Retinal pigment epithelial cell (primary cell): ENCODE measurements around the gene NHS.

Experiments
- DNase-seq: peaks from one replicate; pipeline ENCODE4 v3.0.0-alpha.2; 2010; ENCODE audit warnings: low read depth
- H3K4me3 ChIP-seq: 2 replicates; pipeline ENCODE4 v1.5.1; 2011; ENCODE audit warnings: mild to moderate bottlenecking, low read length, control low read depth, moderate library complexity
- TF ChIP-seq, protein P1 (sequence below): conservative IDR thresholded peaks from 2 replicates; pipeline ENCODE4 v1.5.1; 2011; ENCODE audit warnings: low read depth, low read length, control low read depth, inconsistent platforms

NHS gene

GRCh38 chrX:17662391-17662790, 287.4 kb downstream of the NHS start:
- no peak for DNase-seq
- TF ChIP-seq, protein P1, sequence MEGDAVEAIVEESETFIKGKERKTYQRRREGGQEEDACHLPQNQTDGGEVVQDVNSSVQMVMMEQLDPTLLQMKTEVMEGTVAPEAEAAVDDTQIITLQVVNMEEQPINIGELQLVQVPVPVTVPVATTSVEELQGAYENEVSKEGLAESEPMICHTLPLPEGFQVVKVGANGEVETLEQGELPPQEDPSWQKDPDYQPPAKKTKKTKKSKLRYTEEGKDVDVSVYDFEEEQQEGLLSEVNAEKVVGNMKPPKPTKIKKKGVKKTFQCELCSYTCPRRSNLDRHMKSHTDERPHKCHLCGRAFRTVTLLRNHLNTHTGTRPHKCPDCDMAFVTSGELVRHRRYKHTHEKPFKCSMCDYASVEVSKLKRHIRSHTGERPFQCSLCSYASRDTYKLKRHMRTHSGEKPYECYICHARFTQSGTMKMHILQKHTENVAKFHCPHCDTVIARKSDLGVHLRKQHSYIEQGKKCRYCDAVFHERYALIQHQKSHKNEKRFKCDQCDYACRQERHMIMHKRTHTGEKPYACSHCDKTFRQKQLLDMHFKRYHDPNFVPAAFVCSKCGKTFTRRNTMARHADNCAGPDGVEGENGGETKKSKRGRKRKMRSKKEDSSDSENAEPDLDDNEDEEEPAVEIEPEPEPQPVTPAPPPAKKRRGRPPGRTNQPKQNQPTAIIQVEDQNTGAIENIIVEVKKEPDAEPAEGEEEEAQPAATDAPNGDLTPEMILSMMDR: no peak
- no peak overlapping the region for H3K4me3 ChIP-seq

GRCh38 chrX:17668929-17669328, 293.9 kb downstream of the NHS start:
- DNase-seq: no peak
- H3K4me3 ChIP-seq: no peak overlapping the region
- TF ChIP-seq, protein P1: no peak

DNA sequence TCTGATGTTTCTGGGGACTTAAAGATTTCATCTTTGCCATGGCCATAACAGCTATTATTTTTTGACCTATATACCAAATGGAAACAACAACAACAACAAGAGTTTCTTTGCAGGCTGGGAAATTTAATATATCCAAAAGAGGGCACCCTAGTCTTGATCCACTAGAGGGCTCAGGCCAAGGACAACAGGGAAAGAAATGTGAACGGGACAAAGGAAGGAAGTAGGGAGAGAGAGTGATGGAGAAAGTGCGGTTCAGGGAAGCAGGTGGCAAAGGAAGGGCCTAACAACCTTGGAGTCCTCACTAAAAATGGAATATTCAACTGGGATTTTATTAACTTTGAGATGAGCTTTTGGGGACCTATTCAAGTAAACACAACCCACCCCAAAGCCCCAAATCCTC, 294.5 kb downstream of the NHS start:
- TF ChIP-seq, protein P1: no peak
- no peak for DNase-seq
- H3K4me3 ChIP-seq: no peak overlapping the region

GRCh38 chrX:17669891-17670290, 294.9 kb downstream of the NHS start:
- TF ChIP-seq, protein P1: no peak
- no peak for DNase-seq
- H3K4me3 ChIP-seq: no peak overlapping the region

DNA sequence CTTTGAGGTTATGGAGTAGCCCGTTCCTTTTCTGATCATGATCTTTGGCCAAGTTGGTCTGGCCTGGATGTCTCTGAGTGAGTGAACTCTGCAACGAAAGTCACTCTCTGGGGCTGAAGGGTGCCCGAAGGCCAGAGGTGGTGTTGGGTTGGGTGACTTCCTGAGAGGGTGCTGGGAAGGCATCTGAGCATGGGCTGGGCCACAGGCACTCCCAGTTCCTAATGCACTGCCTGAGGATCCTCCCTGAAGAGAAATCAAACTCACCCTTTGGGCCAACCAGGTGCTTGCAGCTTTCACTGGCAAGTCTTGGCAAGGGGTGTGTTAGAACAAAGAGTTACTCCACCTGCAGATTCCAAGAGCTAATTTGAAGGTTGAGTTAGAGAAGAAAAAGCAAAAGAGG, 295.9 kb downstream of the NHS start:
- no peak for DNase-seq
- H3K4me3 ChIP-seq: no peak overlapping the region
- TF ChIP-seq, protein P1: no peak

- DNase-seq: no peak
- H3K4me3 ChIP-seq: no peak overlapping the region
- TF ChIP-seq, protein P1: no peak
These were observed 299.6 kb downstream of the NHS start for GRCh38 chrX:17674601-17675000.

GRCh38 chrX:17679261-17679660, 304.3 kb downstream of the NHS start:
- no peak for DNase-seq
- TF ChIP-seq, protein P1: no peak
- H3K4me3 ChIP-seq: no peak overlapping the region
